H1 (cell line): Measurements from ENCODE around the gene SPSB1.

Experiments
- ATF2 ChIP-seq: IDR thresholded peaks from 2 replicates; pipeline ENCODE4 v1.6.1; 2012; ENCODE audit warnings: low read length, inconsistent platforms
- BACH1 ChIP-seq: IDR thresholded peaks from 2 replicates; pipeline ENCODE4 v1.6.1; 2012; ENCODE audit warnings: low read length, improper control_type of control experiment
- CTCF ChIP-seq, 3 experiments: IDR thresholded peaks; 1 replicate in 2 of 3; 2 replicates in 1 of 3; pipeline versions ENCODE4 v1.5.1 to v1.6.1; 2011; ENCODE audit warnings: low read length in 3 of 3, mild to moderate bottlenecking in 3 of 3, inconsistent platforms in 2 of 3, low read depth in 1 of 3, moderate library complexity in 1 of 3; ENCODE audit not compliant: insufficient read depth in 1 of 3; ENCODE audit errors: control extremely low read depth in 1 of 3
- EZH2 ChIP-seq: fragments of 200-600 bp; sonication (generic); IDR thresholded peaks from 2 replicates; pipeline ENCODE4 v1.7.1; 2012; ENCODE audit warnings: low read depth, mild to moderate bottlenecking, moderate library complexity, low read length, inconsistent platforms; ENCODE audit not compliant: severe bottlenecking
- GABPA ChIP-seq: IDR thresholded peaks from 2 replicates; pipeline ENCODE4 v1.6.1; 2011; ENCODE audit warnings: mild to moderate bottlenecking, low read length, moderate library complexity, borderline replicate concordance; ENCODE audit not compliant: insufficient read depth
- MAFK ChIP-seq: IDR thresholded peaks from 2 replicates; pipeline ENCODE4 v1.6.1; 2012; ENCODE audit warnings: low read depth, mild to moderate bottlenecking, improper control_type of control experiment, low read length
- POLR2AphosphoS5 ChIP-seq: IDR thresholded peaks from 2 replicates; pipeline ENCODE4 v1.6.1; 2011; ENCODE audit warnings: low read depth, low read length
- TAF1 ChIP-seq: IDR thresholded peaks from 2 replicates; pipeline ENCODE4 v1.6.1; 2011; ENCODE audit warnings: mild to moderate bottlenecking, low read depth, low read length
- TAF7 ChIP-seq: optimal IDR thresholded peaks from 2 replicates; pipeline ENCODE3; 2011; ENCODE audit warnings: low read depth, mild to moderate bottlenecking, inconsistent platforms, low read length, moderate library complexity, borderline replicate concordance
- TBP ChIP-seq: IDR thresholded peaks from 2 replicates; pipeline ENCODE4 v1.6.1; 2011; ENCODE audit warnings: low read depth, low read length, improper control_type of control experiment
- YY1 ChIP-seq: IDR thresholded peaks from 2 replicates; pipeline ENCODE4 v1.6.1; 2011; ENCODE audit warnings: low read depth, mild to moderate bottlenecking, low read length

- no peak for TF ChIP-seq POLR2AphosphoS5
- no peak for TF ChIP-seq EZH2
- no peak for TF ChIP-seq ATF2
- no peak for TF ChIP-seq CTCF (IDR thresholded peaks at IDR 0.05; ENCODE audit: control extremely low read depth in 1 of 3, insufficient read depth in 1 of 3, low read depth in 1 of 3, low read length in 3 of 3)
- TF ChIP-seq TAF7: no peak
- TF ChIP-seq BACH1: no peak
- no peak for TF ChIP-seq YY1
- TF ChIP-seq TAF1: no peak
- no peak for TF ChIP-seq GABPA
- no peak for TF ChIP-seq TBP
- TF ChIP-seq MAFK: no peak
Observed at GRCh38 chr1:9263984-9264872, 28.5 kb upstream of the SPSB1 start.
